HEK293 (cell line): ENCODE results near the gene ZC3H10.
A peak's percentile ranks its signal among the peaks of the same experiment; 100 is the strongest.

Experiments used
- GLIS2 ChIP-seq: fragments of 450-650 bp; formaldehyde crosslinking; IDR thresholded peaks from 2 replicates; pipeline ENCODE4 v1.5.1; 2016; ENCODE audit warnings: missing biosample characterization, missing genetic modification characterization
- KLF7 ChIP-seq: fragments of 450-650 bp; formaldehyde crosslinking; IDR thresholded peaks from 2 replicates; pipeline ENCODE4 v1.5.1; 2016; ENCODE audit warnings: missing biosample characterization, missing genetic modification characterization, borderline replicate concordance
- OVOL3 ChIP-seq: fragments of 450-650 bp; formaldehyde crosslinking; IDR thresholded peaks from 2 replicates; pipeline ENCODE4 v1.5.1; 2016; ENCODE audit warnings: missing biosample characterization, missing genetic modification characterization
- RBAK ChIP-seq: fragments of 450-650 bp; formaldehyde crosslinking; IDR thresholded peaks from 2 replicates; pipeline ENCODE4 v1.5.1; 2016; ENCODE audit warnings: missing biosample characterization, missing genetic modification characterization
- SALL2 ChIP-seq: fragments of 450-650 bp; formaldehyde crosslinking; IDR thresholded peaks from 2 replicates; pipeline ENCODE4 v1.5.0; 2017; ENCODE audit warnings: missing biosample characterization, mild to moderate bottlenecking, missing genetic modification characterization, borderline replicate concordance
- SCRT2 ChIP-seq: fragments of 450-650 bp; formaldehyde crosslinking; IDR thresholded peaks from 2 replicates; pipeline ENCODE4 v1.5.1; 2016; ENCODE audit warnings: missing biosample characterization, missing genetic modification characterization
- ZBTB10 ChIP-seq: fragments of 450-650 bp; formaldehyde crosslinking; IDR thresholded peaks from 2 replicates; pipeline ENCODE4 v1.5.1; 2016; ENCODE audit warnings: missing biosample characterization, missing genetic modification characterization
- ZBTB21 ChIP-seq: fragments of 450-650 bp; formaldehyde crosslinking; IDR thresholded peaks from 2 replicates; pipeline ENCODE4 v1.5.1; 2017; ENCODE audit warnings: missing biosample characterization, missing genetic modification characterization
- ZBTB49 ChIP-seq: fragments of 450-650 bp; formaldehyde crosslinking; IDR thresholded peaks from 2 replicates; pipeline ENCODE4 v1.5.1; 2016; ENCODE audit warnings: missing biosample characterization, missing genetic modification characterization, low read depth
- ZFP37 ChIP-seq: fragments of 450-650 bp; formaldehyde crosslinking; IDR thresholded peaks from 2 replicates; pipeline ENCODE4 v1.5.1; 2016; ENCODE audit warnings: missing biosample characterization, missing genetic modification characterization
- ZNF121 ChIP-seq: fragments of 450-650 bp; formaldehyde crosslinking; IDR thresholded peaks from 2 replicates; pipeline ENCODE4 v1.5.1; 2016; ENCODE audit warnings: missing biosample characterization, missing genetic modification characterization
- ZNF184 ChIP-seq: fragments of 450-650 bp; IDR thresholded peaks from 2 replicates; pipeline ENCODE4 v1.5.1; 2018; ENCODE audit warnings: missing biosample characterization, mild to moderate bottlenecking, missing genetic modification characterization
- ZNF24 ChIP-seq: fragments of 450-650 bp; formaldehyde crosslinking; IDR thresholded peaks from 2 replicates; pipeline ENCODE4 v1.5.1; 2016; ENCODE audit warnings: missing biosample characterization, missing genetic modification characterization
- ZNF274 ChIP-seq, 2 experiments: fragments of 200-500 bp in 1 of 2; fragments of 450-650 bp in 1 of 2; sonication (Bioruptor generic) in 1 of 2; formaldehyde crosslinking in 1 of 2; IDR thresholded peaks; 2 replicates each; pipeline versions ENCODE4 v1.5.1 to v1.6.1; 2014 to 2016; ENCODE audit warnings: borderline replicate concordance in 1 of 2, inconsistent platforms in 1 of 2, low read length in 1 of 2, missing biosample characterization in 1 of 2, missing genetic modification characterization in 1 of 2
- ZNF311 ChIP-seq: fragments of 450-650 bp; formaldehyde crosslinking; IDR thresholded peaks from 2 replicates; pipeline ENCODE4 v1.5.1; 2017; ENCODE audit warnings: missing biosample characterization, missing genetic modification characterization, borderline replicate concordance
- ZNF324 ChIP-seq: fragments of 450-650 bp; formaldehyde crosslinking; IDR thresholded peaks from 2 replicates; pipeline ENCODE4 v1.5.1; 2016; ENCODE audit warnings: missing biosample characterization, missing genetic modification characterization
- ZNF37A ChIP-seq: fragments of 450-650 bp; IDR thresholded peaks from 2 replicates; pipeline ENCODE4 v1.5.1; 2018; ENCODE audit warnings: missing biosample characterization, missing genetic modification characterization
- ZNF433 ChIP-seq: fragments of 450-650 bp; formaldehyde crosslinking; IDR thresholded peaks from 2 replicates; pipeline ENCODE4 v1.5.1; 2016; ENCODE audit warnings: missing biosample characterization, missing genetic modification characterization, low read depth
- ZNF514 ChIP-seq: fragments of 450-650 bp; formaldehyde crosslinking; IDR thresholded peaks from 2 replicates; pipeline ENCODE4 v1.5.1; 2016; ENCODE audit warnings: missing biosample characterization, missing genetic modification characterization
- ZNF529 ChIP-seq: fragments of 450-650 bp; formaldehyde crosslinking; IDR thresholded peaks from 2 replicates; pipeline ENCODE4 v1.5.1; 2017; ENCODE audit warnings: missing genetic modification characterization, missing biosample characterization; ENCODE audit not compliant: insufficient replicate concordance
- ZNF701 ChIP-seq: fragments of 450-650 bp; formaldehyde crosslinking; IDR thresholded peaks from 2 replicates; pipeline ENCODE4 v1.5.1; 2016; ENCODE audit warnings: missing biosample characterization, missing genetic modification characterization
- ZSCAN4 ChIP-seq: fragments of 450-650 bp; formaldehyde crosslinking; IDR thresholded peaks from 2 replicates; pipeline ENCODE4 v1.5.1; 2017; ENCODE audit warnings: missing biosample characterization, missing genetic modification characterization
- TF ChIP-seq, protein P1 (sequence below): IDR thresholded peaks from 2 replicates; pipeline ENCODE4 v1.6.1; 2011; ENCODE audit warnings: mild to moderate bottlenecking, low read depth, low read length, borderline replicate concordance
- TF ChIP-seq, protein P2 (sequence below): fragments of 450-650 bp; formaldehyde crosslinking; IDR thresholded peaks from 2 replicates; pipeline ENCODE4 v1.5.1; 2016; ENCODE audit warnings: missing biosample characterization, missing genetic modification characterization
- TF ChIP-seq, protein P3 (sequence below): fragments of 450-650 bp; formaldehyde crosslinking; IDR thresholded peaks from 2 replicates; pipeline ENCODE4 v1.5.1; 2016; ENCODE audit warnings: missing biosample characterization, missing genetic modification characterization
- TF ChIP-seq, protein P4 (sequence below): fragments of 450-650 bp; formaldehyde crosslinking; IDR thresholded peaks from 2 replicates; pipeline ENCODE4 v1.5.1; 2017; ENCODE audit warnings: missing biosample characterization, mild to moderate bottlenecking, missing genetic modification characterization, moderate library complexity

Gene ZC3H10

DNA sequence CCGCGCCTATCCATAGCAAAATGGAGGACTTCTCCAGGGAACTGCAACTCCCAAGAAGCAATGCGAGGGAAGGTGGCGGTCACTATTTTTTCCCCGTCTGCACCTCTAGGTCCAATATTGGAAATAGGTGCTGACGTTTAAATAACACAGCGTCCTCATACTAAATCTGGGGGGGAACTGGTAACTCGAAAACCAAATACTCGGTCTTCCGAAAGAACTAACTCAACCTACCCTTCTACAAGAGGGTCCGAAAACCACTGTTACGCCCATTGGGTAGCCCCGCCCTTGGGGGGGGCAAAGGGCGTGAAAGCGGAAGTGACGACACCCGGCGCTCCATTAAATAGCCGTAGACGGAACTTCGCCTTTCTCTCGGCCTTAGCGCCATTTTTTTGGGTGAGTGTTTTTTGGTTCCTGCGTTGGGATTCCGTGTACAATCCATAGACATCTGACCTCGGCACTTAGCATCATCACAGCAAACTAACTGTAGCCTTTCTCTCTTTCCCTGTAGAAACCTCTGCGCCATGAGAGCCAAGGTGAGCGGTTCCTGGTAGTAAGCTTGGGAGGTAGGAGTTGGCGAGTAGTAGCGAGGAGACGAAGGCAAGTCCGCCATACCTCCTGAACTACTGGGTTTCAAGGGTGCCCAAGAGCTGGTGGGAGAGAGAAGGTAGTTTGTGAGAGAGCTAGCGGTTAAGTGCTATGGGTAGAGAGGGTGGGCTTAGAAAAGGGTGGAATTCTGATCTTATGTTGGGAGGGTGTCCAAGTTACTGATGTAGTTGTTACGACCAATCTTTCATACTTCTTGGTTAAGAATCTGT lies 1.6 kb upstream of the ZC3H10 start, which contains the start of gene RPL41 (continued):
- TF ChIP-seq ZBTB10 (tag by site-specific recombination) (peak; percentile 57; the same call in 1 of the 2 replicates), OVOL3 (tag by site-specific recombination) (no peak; the same call in 1 of the 2 replicates), ZNF37A (tag by site-specific recombination) (no peak), ZNF324 (tag by site-specific recombination) (peak; percentile 59), GLIS2 (tag by site-specific recombination) (peak; percentile 23; the same call in 1 of the 2 replicates), ZNF311 (tag by site-specific recombination) (no peak), RBAK (tag by site-specific recombination) (no peak), ZNF184 (tag by site-specific recombination) (no peak), SCRT2 (tag by site-specific recombination) (no peak), ZNF24 (peak; percentile 76; the same call in 1 of the 2 replicates), ZNF529 (tag by site-specific recombination) (no peak), ZFP37 (tag by site-specific recombination) (peak; percentile 95), ZSCAN4 (peak; percentile 28; the same call in 1 of the 2 replicates), ZNF274 (IDR thresholded peaks at IDR 0.05; ENCODE audit: low read length) (no peak), ZNF274 (tag by site-specific recombination; IDR thresholded peaks at IDR 0.05; ENCODE audit: borderline replicate concordance) (no peak), ZNF121 (tag by site-specific recombination) (no peak), ZNF433 (tag by site-specific recombination) (no peak), SALL2 (tag by site-specific recombination) (no peak), KLF7 (peak; percentile 71; the same call in 1 of the 2 replicates), ZNF701 (tag by site-specific recombination) (no peak), ZNF514 (tag by site-specific recombination) (no peak), ZBTB21 (tag by site-specific recombination) (peak; percentile 68), ZBTB49 (tag by site-specific recombination) (no peak)
- TF ChIP-seq, protein P1, sequence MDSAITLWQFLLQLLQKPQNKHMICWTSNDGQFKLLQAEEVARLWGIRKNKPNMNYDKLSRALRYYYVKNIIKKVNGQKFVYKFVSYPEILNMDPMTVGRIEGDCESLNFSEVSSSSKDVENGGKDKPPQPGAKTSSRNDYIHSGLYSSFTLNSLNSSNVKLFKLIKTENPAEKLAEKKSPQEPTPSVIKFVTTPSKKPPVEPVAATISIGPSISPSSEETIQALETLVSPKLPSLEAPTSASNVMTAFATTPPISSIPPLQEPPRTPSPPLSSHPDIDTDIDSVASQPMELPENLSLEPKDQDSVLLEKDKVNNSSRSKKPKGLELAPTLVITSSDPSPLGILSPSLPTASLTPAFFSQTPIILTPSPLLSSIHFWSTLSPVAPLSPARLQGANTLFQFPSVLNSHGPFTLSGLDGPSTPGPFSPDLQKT = no peak
- TF ChIP-seq, protein P2, sequence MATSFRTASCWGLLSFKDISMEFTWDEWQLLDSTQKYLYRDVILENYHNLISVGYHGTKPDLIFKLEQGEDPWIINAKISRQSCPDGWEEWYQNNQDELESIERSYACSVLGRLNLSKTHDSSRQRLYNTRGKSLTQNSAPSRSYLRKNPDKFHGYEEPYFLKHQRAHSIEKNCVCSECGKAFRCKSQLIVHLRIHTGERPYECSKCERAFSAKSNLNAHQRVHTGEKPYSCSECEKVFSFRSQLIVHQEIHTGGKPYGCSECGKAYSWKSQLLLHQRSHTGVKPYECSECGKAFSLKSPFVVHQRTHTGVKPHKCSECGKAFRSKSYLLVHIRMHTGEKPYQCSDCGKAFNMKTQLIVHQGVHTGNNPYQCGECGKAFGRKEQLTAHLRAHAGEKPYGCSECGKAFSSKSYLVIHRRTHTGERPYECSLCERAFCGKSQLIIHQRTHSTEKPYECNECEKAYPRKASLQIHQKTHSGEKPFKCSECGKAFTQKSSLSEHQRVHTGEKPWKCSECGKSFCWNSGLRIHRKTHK (tag by site-specific recombination) = no peak
- TF ChIP-seq, protein P3, sequence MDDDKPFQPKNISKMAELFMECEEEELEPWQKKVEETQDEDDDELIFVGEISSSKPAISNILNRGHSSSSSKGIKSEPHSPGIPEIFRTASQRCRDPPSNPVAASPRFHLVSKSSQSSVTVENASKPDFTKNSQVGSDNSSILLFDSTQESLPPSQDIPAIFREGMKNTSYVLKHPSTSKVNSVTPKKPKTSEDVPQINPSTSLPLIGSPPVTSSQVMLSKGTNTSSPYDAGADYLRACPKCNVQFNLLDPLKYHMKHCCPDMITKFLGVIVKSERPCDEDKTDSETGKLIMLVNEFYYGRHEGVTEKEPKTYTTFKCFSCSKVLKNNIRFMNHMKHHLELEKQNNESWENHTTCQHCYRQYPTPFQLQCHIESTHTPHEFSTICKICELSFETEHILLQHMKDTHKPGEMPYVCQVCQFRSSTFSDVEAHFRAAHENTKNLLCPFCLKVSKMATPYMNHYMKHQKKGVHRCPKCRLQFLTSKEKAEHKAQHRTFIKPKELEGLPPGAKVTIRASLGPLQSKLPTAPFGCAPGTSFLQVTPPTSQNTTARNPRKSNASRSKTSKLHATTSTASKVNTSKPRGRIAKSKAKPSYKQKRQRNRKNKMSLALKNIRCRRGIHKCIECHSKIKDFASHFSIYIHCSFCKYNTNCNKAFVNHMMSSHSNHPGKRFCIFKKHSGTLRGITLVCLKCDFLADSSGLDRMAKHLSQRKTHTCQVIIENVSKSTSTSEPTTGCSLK = no peak
- TF ChIP-seq, protein P4, sequence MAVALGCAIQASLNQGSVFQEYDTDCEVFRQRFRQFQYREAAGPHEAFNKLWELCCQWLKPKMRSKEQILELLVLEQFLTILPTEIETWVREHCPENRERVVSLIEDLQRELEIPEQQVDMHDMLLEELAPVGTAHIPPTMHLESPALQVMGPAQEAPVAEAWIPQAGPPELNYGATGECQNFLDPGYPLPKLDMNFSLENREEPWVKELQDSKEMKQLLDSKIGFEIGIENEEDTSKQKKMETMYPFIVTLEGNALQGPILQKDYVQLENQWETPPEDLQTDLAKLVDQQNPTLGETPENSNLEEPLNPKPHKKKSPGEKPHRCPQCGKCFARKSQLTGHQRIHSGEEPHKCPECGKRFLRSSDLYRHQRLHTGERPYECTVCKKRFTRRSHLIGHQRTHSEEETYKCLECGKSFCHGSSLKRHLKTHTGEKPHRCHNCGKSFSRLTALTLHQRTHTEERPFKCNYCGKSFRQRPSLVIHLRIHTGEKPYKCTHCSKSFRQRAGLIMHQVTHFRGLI (tag by site-specific recombination) = no peak
